Stimulated activated CD4-positive, alpha-beta T cell treated with anti-CD3 and anti-CD28 coated beads, Interleukin-4, amount 100 ng/mL, for 48 hours (primary cell): ENCODE results near the gene PLPP2.
"Not testable (repeated sequence)": the region's sequence is repeated elsewhere in the genome, so short reads cannot be mapped to it uniquely, and the experiment has no call there.

Source experiments
- DNase-seq, 2 donors: peaks; one replicate each; pipeline ENCODE4 v3.0.0-alpha.2; 2020; ENCODE audit warnings: low read depth in 2 of 2

PLPP2 gene

DNA sequence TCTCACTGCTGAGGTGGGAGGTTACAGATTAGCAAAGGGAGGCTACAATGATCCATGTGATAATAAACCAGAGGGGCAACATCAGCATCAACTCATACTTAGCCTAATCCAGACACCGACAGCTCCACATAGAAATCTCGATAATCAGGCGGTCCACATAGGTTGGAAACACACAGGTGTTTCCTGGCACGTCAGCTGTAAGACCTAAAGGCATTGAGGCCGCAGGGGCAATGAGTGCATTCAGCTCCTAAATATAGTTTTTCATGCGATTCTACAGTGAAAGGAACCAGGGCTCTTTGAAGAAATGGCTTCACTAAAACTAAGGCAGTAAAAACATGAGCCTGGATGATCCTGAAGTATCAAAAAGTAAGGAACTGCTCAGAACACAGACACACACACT, 19.3 kb downstream of the PLPP2 start:
- no peak for DNase-seq

DNA sequence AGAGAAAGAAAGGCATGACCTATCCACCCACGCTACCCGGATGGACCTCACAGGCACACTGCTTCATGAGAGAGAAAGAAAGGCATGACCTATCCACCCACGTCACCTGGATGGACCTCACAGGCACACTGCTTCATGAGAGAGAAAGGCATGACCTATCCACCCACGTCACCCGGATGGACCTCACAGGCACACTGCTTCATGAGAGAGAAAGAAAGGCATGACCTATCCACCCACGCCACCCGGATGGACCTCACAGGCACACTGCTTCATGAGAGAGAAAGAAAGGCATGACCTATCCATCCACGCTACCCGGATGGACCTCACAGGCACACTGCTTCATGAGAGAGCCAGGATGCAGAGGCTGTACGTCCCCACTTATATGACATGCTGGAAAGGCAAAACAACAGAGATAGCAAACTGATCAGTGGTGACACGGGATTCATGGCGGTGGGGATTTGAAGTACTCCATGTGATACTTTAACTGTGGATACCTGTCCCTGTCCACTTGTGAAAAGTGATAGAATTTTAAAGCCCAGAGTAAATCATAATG, 20.4 kb downstream of the PLPP2 start:
- DNase-seq: not testable (repeated sequence)

DNA sequence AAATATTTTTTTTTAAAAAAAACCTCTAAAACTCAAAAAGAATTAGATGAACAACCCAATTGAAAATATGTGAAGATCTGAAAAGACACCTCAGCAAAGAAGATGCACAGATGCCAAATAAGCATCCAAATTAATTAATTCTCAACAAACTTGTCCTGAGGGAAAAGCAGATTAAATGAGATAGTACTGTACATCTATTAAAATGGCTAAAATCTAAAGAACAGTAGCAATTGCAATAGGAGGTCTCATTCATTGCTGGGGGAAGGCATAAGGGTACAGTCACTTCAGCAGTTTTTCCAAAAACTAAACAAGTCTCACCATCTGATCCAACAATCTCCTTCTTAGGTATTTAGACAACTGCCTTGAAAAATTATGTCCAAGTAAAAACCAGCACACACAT, 22.0 kb downstream of the PLPP2 start:
- no peak for DNase-seq

DNA sequence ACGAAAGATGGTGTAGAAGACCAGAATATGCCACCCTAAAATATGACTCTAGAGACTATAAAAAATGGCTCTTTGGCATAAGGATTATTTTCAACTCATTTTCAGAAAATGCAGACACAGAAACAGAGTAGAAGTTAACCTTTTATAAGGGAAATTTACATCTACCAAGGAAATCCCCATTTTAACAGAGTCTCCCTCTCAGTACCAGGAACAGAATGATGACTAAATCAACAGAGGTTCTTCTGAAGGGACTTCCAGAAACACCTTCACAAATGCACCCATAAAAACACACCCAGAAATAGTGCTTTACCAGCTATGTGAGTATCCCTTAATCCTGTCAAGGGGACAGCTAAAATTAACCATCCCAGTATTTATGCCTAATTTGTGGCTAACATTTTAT, 29.1 kb downstream of the PLPP2 start:
- DNase-seq: no peak

DNA sequence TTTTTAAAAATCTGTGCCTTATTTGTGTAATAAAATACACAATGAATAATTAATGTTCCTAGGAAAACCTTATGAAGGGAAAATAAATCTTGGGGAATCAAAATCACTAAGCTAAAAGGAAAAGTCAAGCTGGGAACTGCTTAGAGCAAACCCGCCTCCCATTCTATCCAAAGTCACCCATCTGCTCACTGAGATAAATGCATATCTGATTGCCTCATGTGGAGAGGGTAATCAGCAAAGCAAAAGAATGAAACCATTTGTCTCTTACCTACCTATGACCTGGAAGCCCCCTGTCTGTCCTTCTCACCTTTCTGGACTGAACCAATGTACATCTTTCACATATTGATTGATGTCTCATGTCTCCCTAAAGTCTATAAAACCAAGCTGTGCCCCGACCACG, 34.4 kb downstream of the PLPP2 start:
- not testable (repeated sequence) for DNase-seq

DNA sequence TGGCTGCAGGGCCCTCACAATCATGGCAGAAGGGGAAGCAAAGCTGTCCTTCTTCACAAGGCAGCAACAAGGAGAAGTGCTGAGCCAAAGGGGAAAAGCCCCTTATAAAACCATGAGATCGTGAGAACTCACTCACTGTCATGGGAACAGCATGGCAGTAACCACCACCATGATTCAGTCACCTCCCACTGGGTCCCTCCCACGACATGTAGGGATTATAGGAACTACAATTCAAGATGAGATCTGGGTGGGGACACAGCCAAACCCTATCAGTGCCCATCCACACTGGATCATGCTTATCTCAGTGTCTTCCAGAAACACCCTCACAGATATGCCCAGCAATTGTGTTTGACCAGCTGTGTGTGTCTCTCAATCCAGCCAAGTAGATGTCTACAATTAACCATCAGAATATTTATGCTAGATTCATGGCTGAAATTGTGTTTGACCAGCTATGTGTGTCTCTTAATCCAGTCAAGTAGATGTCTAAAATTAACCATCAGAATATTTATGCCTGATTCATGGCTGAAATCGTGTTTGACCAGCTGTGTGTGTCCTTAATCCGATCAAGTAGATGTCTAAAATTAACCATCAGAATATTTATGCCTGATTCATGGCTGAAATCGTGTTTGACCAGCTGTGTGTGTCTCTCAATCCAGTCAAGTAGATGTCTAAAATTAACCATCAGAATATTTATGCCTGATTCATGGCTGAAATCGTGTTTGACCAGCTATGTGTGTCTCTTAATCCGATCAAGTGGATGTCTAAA, 38.6 kb downstream of the PLPP2 start:
- DNase-seq: not testable (repeated sequence)

DNA sequence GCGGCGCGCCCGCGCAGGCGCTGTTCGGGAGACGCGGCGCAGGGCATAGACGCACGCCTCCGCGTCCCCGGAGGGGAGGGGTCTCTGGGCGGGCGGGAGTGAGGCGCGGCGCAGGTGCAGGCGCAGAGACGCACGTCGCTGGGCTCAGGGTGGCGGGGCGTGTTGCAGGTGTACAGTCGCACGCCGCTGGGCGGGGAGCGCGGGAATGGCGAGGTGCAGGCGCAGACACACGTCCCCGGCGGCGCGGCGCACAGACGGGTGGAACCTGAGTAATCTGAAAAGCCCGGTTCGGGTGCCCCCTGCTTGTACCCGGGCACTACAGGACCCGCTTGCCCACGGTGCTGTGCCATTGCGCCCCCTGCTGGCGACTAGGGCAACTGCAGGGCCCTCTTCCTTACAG, 44.7 kb downstream of the PLPP2 start:
- no peak for DNase-seq

DNA sequence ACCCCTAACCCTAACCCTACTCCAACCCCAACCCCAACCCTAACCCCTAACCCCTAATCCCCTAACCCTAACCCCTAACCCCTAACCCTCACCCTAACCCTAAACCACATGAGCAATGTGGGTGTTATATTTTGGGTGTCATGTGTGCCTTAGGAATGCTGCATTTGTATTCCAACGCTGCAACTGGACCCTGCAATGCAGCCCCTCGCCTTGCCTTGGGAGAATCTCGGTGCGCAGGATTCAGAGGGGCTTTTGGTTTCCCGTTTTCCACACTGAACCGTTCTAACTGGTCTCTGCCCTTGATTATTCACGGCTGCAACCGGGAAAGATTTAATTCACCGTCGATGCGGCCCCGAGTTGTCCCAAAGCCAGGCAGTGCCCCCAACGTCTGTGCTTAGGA, 45.3 kb downstream of the PLPP2 start:
- not testable (repeated sequence) for DNase-seq

DNA sequence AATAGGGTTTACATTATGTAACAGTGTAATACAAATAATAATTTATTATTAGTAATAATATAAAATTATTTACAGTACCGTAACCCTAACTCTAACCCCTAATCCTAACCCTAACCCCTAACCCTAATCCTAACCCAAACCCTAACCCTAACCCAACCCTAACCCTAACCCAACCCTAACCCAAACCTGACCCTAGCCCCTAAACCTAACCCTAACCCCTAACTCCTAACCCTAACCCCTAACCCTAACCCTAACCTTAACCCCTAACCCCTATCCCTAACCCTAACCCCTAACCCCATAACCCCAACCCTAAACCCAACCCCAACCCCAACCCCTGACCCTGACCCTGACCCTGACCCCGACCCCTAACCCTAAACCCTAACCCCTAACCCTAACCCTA, 45.7 kb downstream of the PLPP2 start:
- DNase-seq: no peak
